ENCODE measurements around the gene RETSAT.
"Not testable (repeated sequence)": the region's sequence is repeated elsewhere in the genome, so short reads cannot be mapped to it uniquely, and the experiment has no call there.

Gene RETSAT

GRCh38 chr2:85354286-85355072 is at the start of gene RETSAT, which contains the start of gene ELMOD3:
Gene RETSAT (minus strand): TSS chr2:85354528. CDS start chr2:85354507, 21 bp downstream.
Gene ELMOD3 (plus strand): TSS chr2:85354769. CDS start chr2:85357199, 2,430 bp downstream.
- DNase-seq (ENCODE audit: low read depth in 2 of 2) = peak; percentile 99

DNA sequence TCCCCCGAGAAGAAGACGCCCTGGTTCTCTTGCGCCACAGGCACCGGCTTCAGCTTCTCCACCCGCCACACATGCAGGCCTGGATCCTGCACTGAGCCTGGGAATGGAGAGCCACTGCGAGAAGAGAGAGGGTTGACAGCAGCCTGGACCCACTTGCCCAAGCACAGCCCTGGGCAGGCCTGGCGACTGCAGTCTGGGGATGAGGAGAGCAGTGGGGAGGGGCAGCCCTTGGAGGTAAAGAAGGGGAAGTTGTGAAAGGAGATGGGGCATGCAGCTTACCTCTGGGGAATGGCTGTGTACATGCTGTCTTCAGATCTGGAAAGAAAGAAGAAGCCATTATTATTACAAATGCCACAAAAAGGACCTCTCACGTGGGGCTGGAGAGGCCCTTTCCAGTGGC is 47.5 kb upstream of the RETSAT start:
- DNase-seq (ENCODE audit: low read depth in 2 of 2) = no peak

GRCh38 chr2:85401464-85401805 is 47.1 kb upstream of the RETSAT start:
- DNase-seq (ENCODE audit: low read depth in 2 of 2) = no peak

- DNase-seq (ENCODE audit: low read depth in 2 of 2) = no peak
Measured at GRCh38 chr2:85400541-85401463, 46.5 kb upstream of the RETSAT start.

GRCh38 chr2:85400023-85400422 is 45.7 kb upstream of the RETSAT start:
- DNase-seq (ENCODE audit: low read depth in 2 of 2) = no peak

DNA sequence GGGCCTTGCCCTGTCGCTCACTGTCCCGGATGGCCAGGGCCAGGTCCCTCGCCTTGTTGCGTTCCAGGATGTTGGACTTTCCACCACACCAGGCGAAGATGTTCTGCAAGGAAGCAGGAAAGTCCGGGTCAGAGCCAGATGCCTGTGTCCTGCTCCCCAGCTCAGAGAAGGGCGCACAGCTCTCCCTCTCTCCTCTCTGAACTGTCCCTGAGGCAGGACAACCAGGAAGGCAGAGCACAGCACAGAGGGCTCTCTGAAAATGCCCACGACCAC is 44.8 kb upstream of the RETSAT start:
- no peak for DNase-seq (ENCODE audit: low read depth in 2 of 2)

DNA sequence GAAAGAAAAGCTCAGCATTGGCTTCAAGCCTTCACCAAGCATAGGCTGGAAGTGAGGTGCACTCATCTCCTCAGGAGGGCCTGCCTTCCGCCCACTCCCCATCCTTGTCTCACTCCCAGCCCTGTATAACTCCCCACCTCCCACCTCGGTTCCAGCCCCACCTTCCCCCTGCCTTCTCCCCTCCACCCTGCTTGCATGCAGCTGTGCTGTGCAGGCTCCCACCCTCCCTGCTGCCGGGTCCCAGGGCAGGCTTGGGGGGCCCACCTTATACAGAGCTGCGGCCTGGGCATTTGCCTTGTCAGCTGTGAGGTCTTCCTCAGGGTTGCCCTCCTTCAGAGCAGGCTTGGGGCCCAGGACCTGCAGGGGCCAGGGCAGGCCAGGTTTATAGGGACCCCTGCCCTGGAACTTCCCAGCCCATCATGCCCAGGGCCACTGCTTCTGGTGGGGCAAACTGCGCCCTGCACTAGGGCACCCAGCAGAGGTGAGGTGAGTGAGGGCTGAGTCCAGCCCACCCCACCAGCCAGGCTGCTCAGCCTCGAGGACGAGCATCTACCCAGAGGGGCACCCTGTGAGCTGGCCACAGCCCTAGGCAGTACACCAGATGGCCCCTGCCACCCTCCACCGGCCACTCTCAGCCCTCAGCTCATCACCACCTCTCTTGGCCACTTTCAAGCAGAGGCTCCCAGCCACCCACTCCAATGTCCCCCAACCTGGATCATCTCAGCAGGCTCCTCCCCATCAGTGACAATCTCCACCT is 44.3 kb upstream of the RETSAT start:
- no peak for DNase-seq (ENCODE audit: low read depth in 2 of 2)

DNA sequence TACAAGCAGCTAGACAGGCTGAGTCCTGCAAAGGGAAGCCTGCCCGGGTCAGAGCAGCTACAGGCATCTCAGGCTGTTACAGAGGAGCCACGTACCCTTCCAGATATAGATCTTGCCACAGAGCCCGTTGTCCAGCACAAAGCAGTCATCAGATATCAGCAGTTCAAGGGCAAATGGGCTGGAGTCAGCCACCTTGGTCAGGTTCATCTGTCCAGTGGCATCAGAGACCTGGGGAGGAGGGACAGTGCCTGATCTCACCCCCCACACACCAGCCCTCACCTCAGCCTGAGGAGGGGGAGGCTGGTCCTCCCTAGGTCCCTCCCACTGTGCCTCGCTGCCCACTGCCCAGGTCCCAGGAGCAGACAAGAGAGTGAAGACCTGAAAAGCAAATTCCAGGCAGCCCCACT is 43.6 kb upstream of the RETSAT start:
- no peak for DNase-seq (ENCODE audit: low read depth in 2 of 2)

DNA sequence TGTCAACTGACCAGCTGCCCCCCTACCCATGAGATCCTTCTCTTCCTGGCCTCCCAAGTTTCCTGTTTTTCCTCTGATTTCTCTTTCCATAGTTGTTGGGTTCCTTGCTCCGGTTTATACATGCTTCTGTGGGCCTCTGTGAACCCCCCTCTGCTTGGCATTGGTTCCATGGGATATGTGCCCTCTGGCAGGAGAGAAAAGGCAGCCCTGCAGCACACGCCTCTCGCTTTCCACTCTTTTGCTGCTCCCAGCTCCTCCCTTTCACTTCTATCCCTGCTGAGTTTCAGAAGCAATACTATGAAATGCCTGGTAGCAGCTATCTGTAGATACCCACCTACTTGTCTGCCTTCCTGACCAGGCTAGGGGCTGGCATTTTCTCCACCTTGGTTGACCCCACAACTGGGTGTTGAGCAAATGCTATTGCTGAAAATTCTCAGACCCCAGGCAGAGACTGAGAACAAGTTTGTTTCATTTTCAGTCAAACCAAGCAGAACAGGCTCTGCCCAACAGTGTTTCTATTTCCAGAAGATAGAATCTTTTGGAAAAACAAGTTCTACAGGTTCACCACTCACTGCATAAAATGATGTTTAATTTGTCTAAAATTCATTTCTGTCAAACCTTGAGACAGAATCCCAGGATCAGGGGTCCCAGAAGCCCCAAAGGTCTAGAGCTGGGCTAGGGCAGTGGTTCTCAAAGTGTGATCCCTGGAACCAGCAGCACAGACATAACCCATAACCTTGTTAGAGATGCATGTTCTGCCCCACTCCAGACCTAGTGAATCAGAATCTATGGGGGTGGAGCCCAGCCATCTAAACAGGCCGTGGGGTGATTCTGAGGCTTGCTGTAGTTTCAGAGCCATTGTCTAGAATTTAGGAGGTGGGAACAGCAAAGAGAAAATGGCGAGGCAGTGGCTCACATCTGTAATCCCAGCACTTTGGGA is 42.5 kb upstream of the RETSAT start:
- DNase-seq (ENCODE audit: low read depth in 2 of 2) = no peak

DNA sequence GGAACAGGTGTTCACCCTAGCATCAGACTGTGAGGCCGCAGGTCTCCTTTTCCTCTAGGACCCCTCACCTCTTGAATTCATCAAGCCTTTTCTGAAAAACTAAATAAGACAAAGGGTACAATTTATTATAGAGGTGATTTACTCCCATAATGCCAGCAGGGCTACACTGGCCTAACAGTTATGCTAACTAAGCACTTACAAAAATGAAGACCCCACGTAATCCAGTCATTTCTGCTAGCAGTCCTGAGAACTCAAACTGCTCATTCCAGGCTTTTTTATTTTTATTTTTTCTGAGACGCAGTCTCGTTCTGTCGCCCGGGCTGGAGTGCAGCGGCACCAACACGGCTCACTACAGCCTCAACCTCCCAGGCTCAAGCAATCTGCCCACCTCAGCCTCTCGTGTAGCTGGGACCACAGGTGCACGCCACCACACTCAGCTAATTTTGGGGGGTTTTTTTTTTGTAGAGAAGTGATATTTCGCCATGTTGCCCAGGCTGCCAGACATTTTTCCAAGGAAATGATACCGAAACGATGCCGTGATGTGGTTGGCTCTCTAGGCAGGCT is 41.7 kb upstream of the RETSAT start:
- DNase-seq (ENCODE audit: low read depth in 2 of 2) = no peak

DNA sequence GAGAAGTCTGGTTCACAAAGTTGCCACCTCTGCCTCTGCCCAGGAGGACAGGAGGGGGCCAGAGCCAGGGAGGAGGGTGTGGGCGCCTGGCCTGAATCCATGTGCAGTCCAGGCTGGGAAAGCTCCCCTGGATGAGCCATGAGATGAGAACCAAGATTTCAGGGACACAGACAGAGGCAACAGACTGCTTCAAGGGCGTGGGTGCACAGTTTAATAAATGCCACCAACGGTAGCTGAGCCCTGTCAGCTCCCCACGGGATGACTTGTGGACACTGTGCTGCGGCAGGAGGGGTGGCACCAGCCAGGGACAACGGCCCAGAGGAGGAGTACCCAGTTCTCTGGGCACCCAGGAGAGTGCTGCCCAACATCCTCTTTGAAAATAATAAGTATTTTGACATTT is 40.6 kb upstream of the RETSAT start:
- DNase-seq (ENCODE audit: low read depth in 2 of 2) = no peak

GRCh38 chr2:85394261-85394681 is 39.9 kb upstream of the RETSAT start:
- no peak for DNase-seq (ENCODE audit: low read depth in 2 of 2)

GRCh38 chr2:85393836-85394235 is 39.5 kb upstream of the RETSAT start:
- no peak for DNase-seq (ENCODE audit: low read depth in 2 of 2)

GRCh38 chr2:85390941-85391669 is 36.8 kb upstream of the RETSAT start:
- DNase-seq (ENCODE audit: low read depth in 2 of 2) = no peak

- DNase-seq (ENCODE audit: low read depth in 2 of 2) = no peak
Measured at GRCh38 chr2:85388878-85389538, 34.7 kb upstream of the RETSAT start.

DNA sequence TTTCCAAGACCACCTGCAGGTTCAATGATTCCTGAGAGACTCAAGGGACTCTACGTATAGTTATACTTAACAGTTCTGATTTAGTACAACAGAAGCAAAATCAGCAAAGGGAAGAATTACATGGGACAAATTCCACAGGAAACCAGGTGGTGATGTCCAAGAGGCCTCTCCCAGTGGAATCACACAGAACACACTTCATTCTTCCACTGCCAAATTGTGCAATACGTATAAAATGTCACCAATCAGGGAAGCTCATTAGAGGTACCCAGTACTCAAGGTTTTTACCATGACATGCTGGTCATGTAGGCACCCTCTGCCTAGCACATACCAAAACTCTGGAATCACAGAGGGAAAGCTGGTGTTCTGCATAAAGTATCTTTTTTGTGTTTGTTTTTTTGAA is 33.4 kb upstream of the RETSAT start:
- no peak for DNase-seq (ENCODE audit: low read depth in 2 of 2)

DNA sequence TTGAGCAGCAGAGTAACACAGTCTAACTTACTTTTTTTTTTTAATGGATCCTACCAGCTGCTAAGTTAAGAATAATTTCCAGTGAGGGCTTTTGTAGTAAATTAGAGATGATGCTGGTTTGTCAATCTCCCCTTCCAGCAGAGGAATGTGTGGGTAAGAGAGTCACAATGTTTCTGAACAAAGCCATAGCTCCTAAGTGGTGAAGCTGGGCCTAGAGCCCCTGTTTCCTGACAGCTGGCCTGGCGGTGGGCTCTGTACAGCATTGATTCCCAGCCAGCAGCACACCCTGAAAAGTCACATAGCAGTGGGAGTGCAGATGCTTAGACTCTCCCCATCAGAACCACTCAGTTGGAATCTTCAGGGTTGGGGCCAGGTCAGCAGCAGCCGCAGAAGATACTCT is 31.4 kb upstream of the RETSAT start:
- no peak for DNase-seq (ENCODE audit: low read depth in 2 of 2)

DNA sequence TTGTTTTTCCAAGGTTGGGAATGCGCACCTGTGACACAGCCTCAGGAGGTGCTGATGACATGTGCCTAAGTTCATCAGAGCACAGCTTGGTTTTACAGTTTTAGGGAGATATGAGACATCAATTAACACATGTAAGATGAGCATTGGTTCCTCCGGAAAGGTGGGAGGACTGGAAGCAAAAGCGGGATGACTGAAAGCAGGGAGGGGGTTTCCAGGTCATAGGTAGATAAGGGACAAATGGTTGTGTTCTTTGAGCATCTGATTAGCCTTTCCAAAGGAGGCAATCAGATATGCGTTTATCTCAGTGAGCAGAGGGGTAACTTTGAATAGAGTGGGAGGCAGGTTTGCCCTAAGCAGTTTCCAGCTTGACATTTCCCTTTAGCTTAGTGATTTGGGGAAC is 29.5 kb upstream of the RETSAT start:
- no peak for DNase-seq (ENCODE audit: low read depth in 2 of 2)

DNA sequence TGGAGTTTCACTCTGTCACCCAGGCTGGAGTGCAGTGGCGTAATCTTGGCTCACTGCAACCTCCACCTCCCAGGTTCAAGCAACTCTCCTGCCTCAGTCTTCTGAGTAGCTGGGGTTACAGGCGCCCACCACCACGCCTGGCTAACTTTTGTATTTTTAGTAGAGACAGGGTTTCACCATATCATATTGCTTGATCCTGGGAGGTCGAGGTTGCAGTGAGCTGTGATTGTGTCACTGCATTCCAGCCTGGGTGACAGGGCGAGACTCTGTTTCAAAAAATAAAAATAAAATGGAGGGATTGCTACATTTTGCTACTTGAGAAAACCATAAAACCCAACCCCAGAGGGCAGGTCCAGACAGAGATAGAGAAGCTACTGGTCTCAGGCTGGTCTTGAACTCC is 28.8 kb upstream of the RETSAT start:
- not testable (repeated sequence) for DNase-seq (ENCODE audit: low read depth in 2 of 2)

DNA sequence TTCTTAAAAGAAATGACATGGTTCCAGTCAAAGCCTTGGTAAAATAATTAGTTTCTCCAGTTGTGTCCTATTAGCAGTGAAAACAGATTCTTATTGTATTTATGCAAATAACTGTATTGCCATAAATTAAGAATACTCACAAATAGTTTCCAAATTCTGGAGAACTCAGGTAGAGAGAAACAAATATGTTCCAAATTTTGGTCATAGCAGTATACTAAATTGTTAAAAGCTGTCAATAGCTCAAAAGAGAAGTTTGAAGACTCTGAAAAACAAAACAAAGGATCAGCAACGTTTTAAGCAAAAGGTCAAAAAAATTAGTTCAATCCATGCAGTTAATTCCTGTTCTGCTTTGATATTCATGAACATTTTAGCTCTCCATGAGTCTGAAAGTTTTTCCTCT is 25.7 kb upstream of the RETSAT start:
- no peak for DNase-seq (ENCODE audit: low read depth in 2 of 2)

Measured in fibroblast of skin of left quadriceps (primary cell).